Measurements from ENCODE around the gene CASKIN2. TPM values are rescaled to one million over a fixed set of nuclear protein-coding genes. Genes with fewer than 3 reads are reported as not detected.

Gene CASKIN2
- total RNA-seq, 1 donor from 2014 or later = 5.7 TPM

- Mint-ChIP-seq H3K4me1 (no peaks in the 10 kb centered on the region), H3K36me3 (peaks cover 13% of the 10 kb centered on the region), H3K9me3 (no peaks in the 10 kb centered on the region), H3K4me3 (no peak overlapping the region), H3K27me3 (ENCODE audit: insufficient read depth, low read depth) (peaks cover 2% of the 10 kb centered on the region), H3K27ac (no peak overlapping the region)
- Histone ChIP-seq H3K36me3 (no peaks in the 10 kb centered on the region), H3K9ac (no peak overlapping the region), H3K79me2 (ENCODE audit: low read depth) (no peaks in the 10 kb centered on the region), H3F3A (ENCODE audit: low read depth) (no peaks in the 10 kb centered on the region), H3K4me2 (no peak overlapping the region), H3K9me3 (ENCODE audit: low read depth) (no peaks in the 10 kb centered on the region), H3K27me3 (no peaks in the 10 kb centered on the region), H2AFZ (replicated peaks) (no peak overlapping the region), H3K27ac (no peak overlapping the region), H4K20me1 (ENCODE audit: low read depth) (peaks cover 5% of the 10 kb centered on the region), H3K4me3 (no peak overlapping the region), H3K4me1 (no peaks in the 10 kb centered on the region)
- no peak for TF ChIP-seq CTCF (IDR thresholded peaks at IDR 0.05)
- DNase-seq (ENCODE audit: low spot score) = no peak
These were observed 13.1 kb downstream of the CASKIN2 start for GRCh38 chr17:75502072-75502720.

GRCh38 chr17:75501378-75502071, 13.8 kb downstream of the CASKIN2 start:
- Mint-ChIP-seq H3K27ac (no peak overlapping the region), H3K9me3 (no peaks in the 10 kb centered on the region), H3K36me3 (peaks cover 14% of the 10 kb centered on the region), H3K4me1 (no peaks in the 10 kb centered on the region), H3K27me3 (ENCODE audit: insufficient read depth, low read depth) (no peaks in the 10 kb centered on the region), H3K4me3 (no peak overlapping the region)
- Histone ChIP-seq H3K27me3 (no peaks in the 10 kb centered on the region), H3K9ac (no peak overlapping the region), H3K4me1 (no peaks in the 10 kb centered on the region), H3K4me2 (no peak overlapping the region), H2AFZ (replicated peaks) (no peak overlapping the region), H3K4me3 (no peak overlapping the region), H3K9me3 (ENCODE audit: low read depth) (no peaks in the 10 kb centered on the region), H3F3A (ENCODE audit: low read depth) (no peaks in the 10 kb centered on the region), H4K20me1 (ENCODE audit: low read depth) (peaks cover 5% of the 10 kb centered on the region), H3K79me2 (ENCODE audit: low read depth) (no peaks in the 10 kb centered on the region), H3K36me3 (no peaks in the 10 kb centered on the region), H3K27ac (no peak overlapping the region)
- TF ChIP-seq EZH2 (IDR thresholded peaks at IDR 0.05) (no peak), CTCF (IDR thresholded peaks at IDR 0.05) (no peak), EZH2phosphoT487 (IDR thresholded peaks at IDR 0.05) (no peak)
- DNase-seq (ENCODE audit: low spot score) = no peak

- no peaks in the 10 kb centered on the region for H3K9me3 ChIP-seq (ENCODE audit: low read depth)
- H3K9ac ChIP-seq = no peak overlapping the region
- no peaks in the 10 kb centered on the region for H3K4me1 ChIP-seq
- no peaks in the 10 kb centered on the region for H3K79me2 ChIP-seq (ENCODE audit: low read depth)
- Mint-ChIP-seq H3K27me3 (ENCODE audit: insufficient read depth, low read depth) (no peaks in the 10 kb centered on the region), H3K27ac (no peak overlapping the region), H3K4me3 (no peak overlapping the region), H3K4me1 (no peaks in the 10 kb centered on the region), H3K9me3 (no peaks in the 10 kb centered on the region), H3K36me3 (peaks cover 11% of the 10 kb centered on the region)
- H3K4me3 ChIP-seq = no peak overlapping the region
- TF ChIP-seq EZH2phosphoT487 (IDR thresholded peaks at IDR 0.05) = no peak
- TF ChIP-seq CTCF (IDR thresholded peaks at IDR 0.05) = no peak
- no peak for TF ChIP-seq EZH2 (IDR thresholded peaks at IDR 0.05)
- no peaks in the 10 kb centered on the region for H3F3A ChIP-seq (ENCODE audit: low read depth)
- no peaks in the 10 kb centered on the region for H3K27me3 ChIP-seq
- H2AFZ ChIP-seq (replicated peaks) = no peak overlapping the region
- no peak overlapping the region for H3K27ac ChIP-seq
- no peak for DNase-seq (ENCODE audit: low spot score)
- H4K20me1 ChIP-seq (ENCODE audit: low read depth) = peaks cover 5% of the 10 kb centered on the region
- no peak overlapping the region for H3K4me2 ChIP-seq
- H3K36me3 ChIP-seq = no peaks in the 10 kb centered on the region
These were observed 14.7 kb downstream of the CASKIN2 start for GRCh38 chr17:75500419-75501216.

All from neural progenitor cell (in vitro differentiated cells).